PFSK-1 (cell line): Measurements from ENCODE around the gene ANKS1B.

Experiments used
- FOXP2 ChIP-seq: optimal IDR thresholded peaks from 2 replicates; pipeline ENCODE3; 2011; ENCODE audit warnings: borderline replicate concordance, control low read depth, inconsistent platforms; ENCODE audit not compliant: insufficient read depth; ENCODE audit errors: extremely low read length, extremely low read depth
- POLR2AphosphoS5 ChIP-seq: IDR thresholded peaks from 2 replicates; pipeline ENCODE4 v1.6.1; 2012; ENCODE audit warnings: low read depth, mild to moderate bottlenecking, control low read depth, low read length, moderate library complexity
- REST ChIP-seq, 2 experiments: IDR thresholded peaks; 2 replicates each; pipeline versions ENCODE4 v1.6.1 to v1.8.0; 2011 to 2012; ENCODE audit warnings: low read depth in 2 of 2, low read length in 2 of 2, control low read depth in 1 of 2, inconsistent platforms in 1 of 2, mild to moderate bottlenecking in 1 of 2, moderate library complexity in 1 of 2; ENCODE audit not compliant: insufficient read depth in 1 of 2
- SIN3A ChIP-seq: IDR thresholded peaks from 2 replicates; pipeline ENCODE4 v1.6.1; 2012; ENCODE audit warnings: mild to moderate bottlenecking, low read length, moderate library complexity, borderline replicate concordance; ENCODE audit not compliant: insufficient read depth
- TAF1 ChIP-seq: IDR thresholded peaks from 2 replicates; pipeline ENCODE4 v1.6.1; 2012; ENCODE audit warnings: low read length, control low read depth, borderline replicate concordance; ENCODE audit not compliant: insufficient read depth

Gene ANKS1B

GRCh38 chr12:99259040-99259934 is 725.4 kb downstream of the ANKS1B start:
- TF ChIP-seq TAF1 (no peak), SIN3A (no peak), REST (IDR thresholded peaks at IDR 0.05; ENCODE audit: insufficient read depth in 1 of 2, low read depth in 2 of 2, low read length in 2 of 2) (no peak), FOXP2 (no peak), POLR2AphosphoS5 (no peak)

GRCh38 chr12:99257672-99258071 is 727.1 kb downstream of the ANKS1B start:
- no peak for TF ChIP-seq SIN3A
- TF ChIP-seq FOXP2, result no peak
- TF ChIP-seq REST (IDR thresholded peaks at IDR 0.05; ENCODE audit: insufficient read depth in 1 of 2, low read depth in 2 of 2, low read length in 2 of 2), result no peak
- TF ChIP-seq TAF1, result no peak
- no peak for TF ChIP-seq POLR2AphosphoS5

GRCh38 chr12:99253068-99253467 is 731.7 kb downstream of the ANKS1B start:
- TF ChIP-seq REST (IDR thresholded peaks at IDR 0.05; ENCODE audit: insufficient read depth in 1 of 2, low read depth in 2 of 2, low read length in 2 of 2) (no peak), FOXP2 (no peak), POLR2AphosphoS5 (no peak), TAF1 (no peak), SIN3A (no peak)

- TF ChIP-seq POLR2AphosphoS5 (no peak), SIN3A (no peak), REST (IDR thresholded peaks at IDR 0.05; ENCODE audit: insufficient read depth in 1 of 2, low read depth in 2 of 2, low read length in 2 of 2) (no peak), TAF1 (no peak), FOXP2 (no peak)
Observed at GRCh38 chr12:99250091-99250490, 734.6 kb downstream of the ANKS1B start.

- TF ChIP-seq TAF1 (no peak), REST (IDR thresholded peaks at IDR 0.05; ENCODE audit: insufficient read depth in 1 of 2, low read depth in 2 of 2, low read length in 2 of 2) (no peak), FOXP2 (no peak), SIN3A (no peak), POLR2AphosphoS5 (no peak)
Observed at GRCh38 chr12:99249543-99249942, 735.2 kb downstream of the ANKS1B start.
